Sigmoid colon (tissue), 7 donors: Measurements from ENCODE around the gene CEP164. TPM values are rescaled to one million over a fixed set of nuclear protein-coding genes. Genes with fewer than 3 reads are reported as not detected.

Experiments
- DNase-seq: peaks from one replicate; pipeline ENCODE4 v3.0.0-alpha.2; 2019
- H3K27ac ChIP-seq, 4 donors: fragments of 200-600 bp; sonication (generic); one replicate each; pipeline ENCODE4 v1.5.1; 2016 to 2019; ENCODE audit warnings: mild to moderate bottlenecking in 1 of 4
- H3K27me3 ChIP-seq, 3 donors: fragments of 200-600 bp; sonication (generic); one replicate each; pipeline ENCODE4 v1.5.1; 2019; ENCODE audit warnings: mild to moderate bottlenecking in 1 of 3
- H3K36me3 ChIP-seq, 4 donors: fragments of 200-600 bp; sonication (generic); one replicate each; pipeline ENCODE4 v1.5.1; 2016 to 2019
- H3K4me1 ChIP-seq, 4 donors: fragments of 200-600 bp; sonication (generic); one replicate each; pipeline ENCODE4 v1.5.1; 2017 to 2019
- H3K4me3 ChIP-seq, 4 donors: fragments of 200-600 bp; sonication (generic); one replicate each; pipeline ENCODE4 v1.5.1; 2017 to 2019; ENCODE audit warnings: mild to moderate bottlenecking in 2 of 4, moderate library complexity in 1 of 4
- H3K9me3 ChIP-seq, 4 donors: fragments of 200-600 bp in 3 of 4; sonication (generic) in 3 of 4; one replicate each; pipeline versions ENCODE4 v1.5.1 to v1.6.1; 2013 to 2019
- EP300 ChIP-seq, 4 donors: sonication (generic); formaldehyde crosslinking; IDR thresholded peaks; one replicate each; pipeline ENCODE4 v1.6.1; 2017; ENCODE audit warnings: antibody characterized with exemption in 4 of 4
- POLR2A ChIP-seq, 2 donors: fragments of 450-650 bp; IDR thresholded peaks; one replicate each; pipeline ENCODE4 v1.6.1; 2016; ENCODE audit warnings: antibody characterized with exemption in 2 of 2, mild to moderate bottlenecking in 2 of 2, moderate library complexity in 2 of 2
- POLR2AphosphoS5 ChIP-seq, 4 donors: sonication (generic); formaldehyde crosslinking; IDR thresholded peaks; one replicate each; pipeline ENCODE4 v1.6.1; 2017; ENCODE audit warnings: antibody characterized with exemption in 4 of 4
- WGBS, 2 donors: extraction: QIAGEN DNeasy Blood & Tissue Kit; methylation state at CpG; one replicate each; pipeline ENCODE4 v1.1.7; 2013; 5-methylcytosine and 5-hydroxymethylcytosine counted together
- intact Hi-C: fragments of 100-400 bp; cut with DNase I; formaldehyde crosslinking; loops from one replicate; pipeline ENCODE4 v1.15.1; 2023
- polyA plus RNA-seq, 3 donors: library from polyadenylated mRNA; stranded (reverse); fragments of 200-250 nt; gene quantifications; one replicate each; pipeline ENCODE4 v1.2.3, GENCODE V29; 2013
- total RNA-seq, 4 donors: library from RNA; depleted of rRNA; stranded (reverse); fragments of >200 nt; gene quantifications; one replicate each; pipeline ENCODE4 v1.1.0, GENCODE V29; 2016
- TF ChIP-seq, protein P1 (sequence below), 4 experiments: fragments of 450-650 bp in 3 of 4; fragments of 200-600 bp in 1 of 4; IDR thresholded peaks; one replicate each; pipeline ENCODE4 v1.5.1; 2016 to 2019; ENCODE audit warnings: antibody characterized with exemption in 4 of 4, mild to moderate bottlenecking in 3 of 4, moderate library complexity in 2 of 4
- donor health status: healthy with polysubstance abuse.
- donor health status: Bipolar disorder and iron deficiency.
- donor health status: healthy.

The CEP164 gene
- total and polyA plus RNA-seq, 7 donors = 1.8 to 40.4 (median 16.3) TPM

DNA sequence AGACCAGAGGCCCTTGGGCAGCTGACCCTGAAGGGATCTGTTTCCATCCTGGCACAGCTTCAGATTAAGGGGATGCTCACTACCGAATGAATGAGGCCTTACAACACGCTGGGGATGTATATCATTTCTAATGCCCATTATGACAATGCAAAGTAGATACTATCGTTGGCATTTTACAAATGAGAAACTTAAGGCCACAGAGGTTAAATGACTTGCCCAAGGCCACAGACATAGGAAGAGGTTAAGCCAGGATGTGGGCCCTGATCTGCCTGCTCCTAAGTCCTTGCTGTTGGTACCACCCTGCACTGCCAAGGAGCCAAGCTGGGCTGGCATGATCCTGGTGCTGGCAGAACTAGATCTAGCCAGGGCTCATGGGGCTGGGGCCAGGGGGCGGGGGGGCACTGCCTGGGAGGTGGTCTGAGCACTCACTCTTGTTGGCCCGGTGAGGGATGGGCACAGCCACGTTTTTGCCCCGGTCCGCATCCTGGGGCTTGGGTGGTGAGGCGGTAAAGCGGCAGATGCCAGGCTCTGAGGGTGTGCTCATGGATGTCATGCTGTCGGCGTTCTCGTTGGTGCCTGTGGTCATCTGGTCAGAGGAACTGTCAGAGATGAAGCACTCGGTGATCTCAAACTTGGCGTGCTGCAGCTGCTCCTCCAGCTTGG is 102.8 kb downstream of the CEP164 start:
- no peaks in the 10 kb centered on the region for H3K27me3 ChIP-seq
- H3K4me1 ChIP-seq = peaks cover 0 to 7% (median 5%) of the 10 kb centered on the region in 4 donors
- H3K9me3 ChIP-seq = no peaks in the 10 kb centered on the region
- H3K27ac ChIP-seq = no peak overlapping the region
- intact Hi-C loops = no loop called here
- TF ChIP-seq EP300 (IDR thresholded peaks at IDR 0.05) = no peak
- no peak for TF ChIP-seq POLR2AphosphoS5 (IDR thresholded peaks at IDR 0.05)
- no peak for TF ChIP-seq POLR2A (IDR thresholded peaks at IDR 0.05)
- TF ChIP-seq, protein P1, sequence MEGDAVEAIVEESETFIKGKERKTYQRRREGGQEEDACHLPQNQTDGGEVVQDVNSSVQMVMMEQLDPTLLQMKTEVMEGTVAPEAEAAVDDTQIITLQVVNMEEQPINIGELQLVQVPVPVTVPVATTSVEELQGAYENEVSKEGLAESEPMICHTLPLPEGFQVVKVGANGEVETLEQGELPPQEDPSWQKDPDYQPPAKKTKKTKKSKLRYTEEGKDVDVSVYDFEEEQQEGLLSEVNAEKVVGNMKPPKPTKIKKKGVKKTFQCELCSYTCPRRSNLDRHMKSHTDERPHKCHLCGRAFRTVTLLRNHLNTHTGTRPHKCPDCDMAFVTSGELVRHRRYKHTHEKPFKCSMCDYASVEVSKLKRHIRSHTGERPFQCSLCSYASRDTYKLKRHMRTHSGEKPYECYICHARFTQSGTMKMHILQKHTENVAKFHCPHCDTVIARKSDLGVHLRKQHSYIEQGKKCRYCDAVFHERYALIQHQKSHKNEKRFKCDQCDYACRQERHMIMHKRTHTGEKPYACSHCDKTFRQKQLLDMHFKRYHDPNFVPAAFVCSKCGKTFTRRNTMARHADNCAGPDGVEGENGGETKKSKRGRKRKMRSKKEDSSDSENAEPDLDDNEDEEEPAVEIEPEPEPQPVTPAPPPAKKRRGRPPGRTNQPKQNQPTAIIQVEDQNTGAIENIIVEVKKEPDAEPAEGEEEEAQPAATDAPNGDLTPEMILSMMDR (IDR thresholded peaks at IDR 0.05) = no peak
- no peak for DNase-seq
- peaks cover 0 to 27% (median 0%) of the 10 kb centered on the region in 4 donors for H3K36me3 ChIP-seq
- WGBS, 2 donors = 92 to 93% methylated on average over 15 of the region's 15 CpGs
- H3K4me3 ChIP-seq = no peak overlapping the region

DNA sequence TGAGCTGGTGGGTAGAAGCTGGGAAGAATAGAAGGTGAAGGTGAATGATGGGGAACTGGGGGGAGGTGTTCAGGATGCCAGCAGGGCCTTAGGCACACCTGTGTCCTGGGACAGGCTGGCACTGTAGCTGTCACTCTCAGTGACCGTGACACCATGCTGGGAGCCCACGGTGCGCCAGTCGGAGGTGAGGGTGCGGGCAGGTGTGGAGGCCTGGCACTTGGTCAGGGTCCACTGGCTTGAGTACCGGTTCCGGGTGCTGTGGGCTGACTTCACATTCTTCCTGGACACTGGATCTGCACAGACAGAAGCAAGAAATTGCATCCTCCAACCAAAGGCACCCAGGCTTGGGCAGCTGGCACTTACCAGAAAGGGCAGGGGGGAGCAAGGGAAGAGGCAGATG is 103.8 kb downstream of the CEP164 start:
- no peak for DNase-seq
- Histone ChIP-seq H3K36me3 (peaks cover 0 to 35% (median 0%) of the 10 kb centered on the region in 4 donors), H3K27ac (no peak overlapping the region), H3K4me1 (peaks cover 0 to 2% (median 1%) of the 10 kb centered on the region in 4 donors), H3K9me3 (no peaks in the 10 kb centered on the region), H3K27me3 (no peaks in the 10 kb centered on the region), H3K4me3 (no peak overlapping the region)
- intact Hi-C loops = no loop called here
- TF ChIP-seq, protein P1 (IDR thresholded peaks at IDR 0.05) = no peak
- TF ChIP-seq POLR2A (IDR thresholded peaks at IDR 0.05) = no peak
- TF ChIP-seq POLR2AphosphoS5 (IDR thresholded peaks at IDR 0.05) = no peak
- no peak for TF ChIP-seq EP300 (IDR thresholded peaks at IDR 0.05)
- 94 to 97% methylated on average over 7 of the region's 7 CpGs for WGBS, 2 donors

DNA sequence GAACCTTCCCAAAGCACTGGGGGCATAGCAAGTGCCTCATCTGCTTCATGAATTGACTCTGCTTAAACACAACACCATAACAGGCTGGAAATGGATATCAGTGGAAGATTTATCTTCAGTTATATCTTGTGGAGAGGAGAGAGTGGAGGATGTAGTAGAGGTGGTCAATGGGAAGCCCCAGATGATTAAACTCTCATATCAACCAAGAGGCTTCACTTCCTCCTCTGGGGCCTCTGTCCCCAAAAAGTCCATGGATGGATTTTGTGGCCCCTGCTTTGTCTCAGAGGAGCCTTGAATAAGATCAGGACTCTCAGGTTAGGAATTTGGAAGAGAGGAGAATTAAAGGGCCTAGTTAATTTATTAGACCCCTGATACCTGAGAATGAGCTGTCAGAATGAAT is 106.1 kb downstream of the CEP164 start:
- Histone ChIP-seq H3K27ac (no peak overlapping the region), H3K36me3 (peaks cover 0 to 42% (median 0%) of the 10 kb centered on the region in 4 donors)
- intact Hi-C loops = no loop called here

DNA sequence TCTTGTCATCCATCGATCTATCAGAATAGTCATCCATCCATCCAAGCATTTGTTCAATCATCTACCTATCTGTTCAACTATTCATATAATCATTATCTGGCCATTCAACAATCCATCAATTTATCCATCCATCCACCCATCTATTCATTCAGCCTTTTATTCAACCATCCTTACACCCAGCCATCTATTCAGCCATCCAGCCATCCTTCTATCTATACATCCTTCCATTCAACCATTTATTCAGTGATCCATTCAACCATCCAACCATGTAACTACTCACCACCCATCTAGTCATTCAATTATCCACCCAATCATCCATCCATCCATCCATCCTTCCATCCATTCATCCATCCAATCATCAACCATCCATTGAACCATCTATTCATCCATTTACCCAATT is 106.8 kb downstream of the CEP164 start:
- intact Hi-C loops = no loop called here

More for the DNA sequence above, 106.1 kb downstream of the CEP164 start:
- no peaks in the 10 kb centered on the region for H3K27me3 ChIP-seq
- no peak for DNase-seq
- TF ChIP-seq, protein P1 (IDR thresholded peaks at IDR 0.05) = no peak
- TF ChIP-seq POLR2AphosphoS5 (IDR thresholded peaks at IDR 0.05) (no peak), EP300 (IDR thresholded peaks at IDR 0.05) (no peak), POLR2A (IDR thresholded peaks at IDR 0.05) (no peak)
- H3K4me1 ChIP-seq = no peaks in the 10 kb centered on the region
- H3K9me3 ChIP-seq = no peaks in the 10 kb centered on the region
- H3K4me3 ChIP-seq = no peak overlapping the region

More for the DNA sequence above, 106.8 kb downstream of the CEP164 start:
- Histone ChIP-seq H3K36me3 (peaks cover 0 to 42% (median 0%) of the 10 kb centered on the region in 4 donors), H3K9me3 (no peaks in the 10 kb centered on the region), H3K4me1 (no peaks in the 10 kb centered on the region), H3K27me3 (no peaks in the 10 kb centered on the region), H3K4me3 (no peak overlapping the region), H3K27ac (no peak overlapping the region)
- no peak for DNase-seq
- 94 to 99% methylated on average over 1 of the region's 1 CpG for whole genome bisulfite sequencing, 2 donors
- TF ChIP-seq, protein P1 (IDR thresholded peaks at IDR 0.05) = no peak
- TF ChIP-seq EP300 (IDR thresholded peaks at IDR 0.05) (no peak), POLR2AphosphoS5 (IDR thresholded peaks at IDR 0.05) (no peak), POLR2A (IDR thresholded peaks at IDR 0.05) (no peak)
